NOMO-1 treated with dmso at 0.1 percent for 144 hours (cell line): ENCODE measurements around the gene MYO18A.

Source experiments
- DNase-seq: peaks from one replicate; lab custom pipeline; 2025; ENCODE audit not compliant: unreplicated experiment; lab: John Stamatoyannopoulos, UW

Gene MYO18A

DNA sequence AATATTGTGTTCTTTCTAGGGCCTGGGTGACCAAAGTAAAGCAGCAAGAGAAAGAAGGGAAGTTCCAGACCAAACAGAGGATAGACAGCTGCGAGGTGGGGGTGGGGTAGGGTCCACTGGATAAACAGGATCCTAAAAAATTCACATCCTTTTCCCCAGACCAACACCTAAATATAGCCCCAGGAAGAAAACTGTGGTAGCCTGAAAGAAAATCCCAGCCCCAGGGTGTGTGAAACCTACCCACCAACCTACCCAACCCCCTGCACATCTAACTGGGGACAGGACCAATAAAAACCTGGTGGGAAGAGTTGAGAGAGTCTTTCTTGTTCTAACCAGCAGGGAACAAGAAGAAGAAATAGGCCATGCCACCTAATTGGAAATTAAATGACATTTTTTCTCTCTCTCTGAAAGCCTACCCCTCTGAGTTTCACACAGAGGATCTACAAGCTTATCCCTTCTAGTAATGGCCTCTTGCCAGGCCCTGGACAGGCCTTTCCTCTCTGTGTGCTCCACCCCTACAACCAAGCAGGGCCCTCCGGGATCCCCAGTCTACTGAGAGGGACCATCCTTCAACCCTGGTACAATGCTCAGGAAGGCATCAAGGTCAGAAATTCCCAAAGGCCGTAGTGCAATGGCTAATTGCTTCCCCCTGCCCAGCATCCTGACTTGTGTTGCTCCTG is 12.0 kb downstream of the MYO18A start:
- DNase-seq: no peak

- DNase-seq: no peak
Observed at GRCh38 chr17:29167393-29168078, 12.7 kb downstream of the MYO18A start.

- DNase-seq: no peak
Observed at GRCh38 chr17:29166507-29166887, 13.7 kb downstream of the MYO18A start.

DNA sequence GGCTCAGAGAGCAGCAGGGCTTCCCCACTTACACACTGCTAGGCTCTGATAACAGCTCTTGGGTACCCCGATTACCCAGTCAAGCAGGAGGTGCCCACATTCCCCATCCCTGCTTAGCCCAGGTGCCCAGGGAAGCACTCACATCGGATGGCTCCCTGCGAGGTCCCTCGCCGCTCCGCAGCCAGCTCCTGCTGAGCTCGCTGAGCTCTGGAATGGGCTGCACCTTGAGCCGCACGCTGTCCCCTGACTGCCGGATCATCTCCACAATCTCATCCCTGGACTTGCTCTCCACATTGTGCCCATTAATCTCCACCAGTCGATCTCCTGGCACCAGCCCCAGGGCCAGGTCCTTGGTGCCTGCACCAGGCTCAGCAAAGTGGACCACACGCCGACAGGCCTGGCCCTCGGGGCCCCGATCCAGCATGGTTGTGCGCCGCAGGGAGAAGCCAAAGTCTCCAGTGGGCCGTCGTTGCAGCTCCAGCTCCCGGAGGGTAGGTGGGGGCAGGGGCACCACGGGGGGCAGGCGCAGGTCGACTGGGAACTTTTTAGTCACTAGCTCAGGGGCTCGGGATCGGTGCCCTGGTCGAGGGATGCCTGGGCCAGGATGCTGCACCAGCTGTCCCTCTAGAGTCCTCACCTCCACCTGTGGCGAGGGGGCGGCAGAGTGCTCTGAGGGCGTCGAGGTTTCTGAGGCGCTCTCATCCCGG is 14.2 kb downstream of the MYO18A start:
- no peak for DNase-seq

DNA sequence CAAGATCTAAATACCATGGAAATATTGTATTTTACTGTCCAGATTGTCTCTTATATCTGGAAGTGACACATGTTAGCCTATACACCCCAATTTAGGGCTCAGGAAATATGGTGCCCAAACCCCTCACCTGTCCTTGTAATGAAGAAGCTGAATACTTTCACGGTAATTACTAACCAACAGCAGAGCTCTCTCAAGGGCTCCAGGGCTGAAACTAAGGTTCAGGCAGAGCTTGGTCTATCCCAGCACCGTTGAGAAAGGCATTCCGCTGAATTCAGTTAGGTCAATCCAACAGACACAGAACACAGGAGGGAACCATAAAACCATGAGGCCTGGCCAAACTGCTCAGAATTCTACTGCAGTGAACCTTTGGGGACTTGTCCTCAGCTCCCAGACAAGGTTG is 14.9 kb downstream of the MYO18A start:
- DNase-seq: no peak

DNA sequence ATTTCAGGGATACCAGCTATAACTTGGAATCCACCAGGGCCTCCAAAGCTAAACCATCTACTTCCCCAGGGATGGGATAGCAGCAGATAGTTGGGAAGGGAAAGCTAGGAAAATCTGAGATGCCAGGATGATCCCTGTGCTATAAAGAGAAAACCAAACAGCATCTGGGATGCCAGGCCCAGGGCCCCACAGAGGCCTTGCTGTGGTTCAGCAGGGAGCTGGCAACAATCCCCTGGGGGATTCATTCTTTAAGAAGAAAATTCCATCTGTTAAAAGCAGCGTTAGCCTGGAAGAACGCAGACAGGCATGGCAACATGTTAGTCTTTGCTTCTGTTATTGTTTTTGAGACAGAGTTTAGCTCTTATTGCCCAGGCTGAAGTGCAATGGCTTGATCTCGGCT is 16.6 kb downstream of the MYO18A start:
- no peak for DNase-seq

GRCh38 chr17:29162909-29163341 is 17.3 kb downstream of the MYO18A start:
- DNase-seq: no peak

GRCh38 chr17:29162082-29162908 is 17.9 kb downstream of the MYO18A start:
- DNase-seq: no peak

GRCh38 chr17:29160253-29160652 is 19.9 kb downstream of the MYO18A start:
- DNase-seq: no peak

- DNase-seq: no peak
Observed at GRCh38 chr17:29159306-29159860, 20.8 kb downstream of the MYO18A start.

- DNase-seq: no peak
Observed at GRCh38 chr17:29158488-29159275, 21.5 kb downstream of the MYO18A start.

- DNase-seq: no peak
Observed at GRCh38 chr17:29158096-29158487, 22.1 kb downstream of the MYO18A start.

GRCh38 chr17:29157310-29157709 is 22.9 kb downstream of the MYO18A start:
- no peak for DNase-seq

GRCh38 chr17:29156781-29157180 is 23.4 kb downstream of the MYO18A start:
- no peak for DNase-seq

DNA sequence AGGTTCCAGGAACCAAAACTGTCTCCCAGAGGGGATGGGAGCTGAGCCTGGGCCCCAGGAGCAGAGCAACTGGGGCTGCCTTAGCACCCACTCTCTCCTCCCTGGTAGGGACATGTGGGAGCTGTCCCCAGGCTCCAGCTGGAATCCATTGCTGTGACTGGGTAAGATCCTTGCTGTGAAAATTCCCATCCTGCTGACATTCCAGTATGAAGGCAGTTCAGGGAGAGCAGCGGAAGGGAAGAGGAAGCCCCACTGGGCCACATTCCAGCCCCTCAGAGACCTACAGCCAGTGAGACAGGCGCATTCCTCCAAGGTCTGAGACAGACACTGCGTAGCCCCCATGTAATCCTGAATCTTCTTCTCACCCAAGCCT is 24.2 kb downstream of the MYO18A start:
- no peak for DNase-seq

GRCh38 chr17:29155227-29155965 is 24.8 kb downstream of the MYO18A start:
- DNase-seq: peak; percentile 74

- no peak for DNase-seq
Observed at GRCh38 chr17:29154516-29155226, 25.5 kb downstream of the MYO18A start.

GRCh38 chr17:29151567-29151966 is 28.6 kb downstream of the MYO18A start:
- DNase-seq: no peak

DNA sequence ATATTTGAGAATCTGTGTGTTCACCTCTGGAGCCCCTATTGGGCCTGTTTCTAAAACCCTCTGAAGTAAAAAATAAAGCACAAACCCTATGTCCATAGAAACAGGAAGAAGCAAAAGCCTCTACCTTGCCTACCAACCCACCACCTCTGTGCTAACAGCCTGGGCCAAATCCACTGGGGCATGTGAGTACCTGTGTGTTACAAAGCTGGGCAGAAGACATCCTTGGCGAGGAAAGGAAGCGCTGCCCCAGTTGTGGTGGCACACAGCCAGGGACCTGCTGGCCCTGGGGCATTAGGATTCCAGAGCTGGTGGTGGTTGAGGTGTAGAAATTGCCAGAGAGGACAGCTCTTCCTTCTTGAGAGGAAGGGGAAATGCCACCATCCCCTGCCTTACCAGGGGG is 30.0 kb downstream of the MYO18A start:
- DNase-seq: no peak
